ENCODE data around the gene PTOV1.

The PTOV1 gene

DNA sequence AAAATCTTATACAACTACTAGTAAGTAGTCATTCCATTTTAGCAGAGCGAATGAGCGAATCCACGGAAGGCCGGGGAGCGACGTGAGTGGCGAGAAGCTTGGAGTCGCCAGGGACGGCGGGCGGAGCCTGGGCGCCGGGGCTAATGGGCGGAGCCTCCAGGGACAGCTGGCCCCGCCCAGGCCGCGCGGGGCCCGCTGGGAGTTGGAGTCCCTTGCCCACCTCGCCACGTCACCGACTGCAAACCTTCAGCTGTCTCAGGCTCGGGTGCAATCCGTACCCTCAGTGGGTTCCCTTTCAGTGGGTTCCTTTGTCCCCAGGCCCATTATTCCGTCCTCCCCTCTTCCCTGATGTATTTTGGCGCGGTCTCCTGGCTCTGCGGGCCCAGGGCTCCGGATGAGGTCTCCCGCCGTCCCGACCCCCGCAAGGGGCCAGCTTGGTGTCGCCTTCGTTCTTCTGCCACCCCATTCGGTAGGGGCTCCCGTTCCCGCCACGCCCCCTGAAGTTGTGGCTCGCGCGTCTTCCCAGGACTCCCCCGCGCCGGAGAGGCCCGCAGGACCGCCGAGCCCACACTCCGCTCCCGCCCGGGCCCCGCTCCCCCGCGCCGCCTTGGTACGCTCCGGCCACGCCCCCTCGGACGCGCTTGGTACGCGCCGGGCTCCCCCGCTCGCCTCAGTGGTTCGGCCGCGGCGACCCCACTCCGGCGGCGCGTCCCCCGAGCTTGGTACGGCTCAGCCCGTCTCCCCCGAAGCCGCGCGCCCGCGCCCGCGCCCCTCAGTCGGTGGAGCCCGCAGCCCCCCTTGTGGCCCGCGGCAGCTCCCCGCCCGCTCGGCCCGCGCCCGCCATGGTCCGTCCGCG lies at the start of gene PTOV1:
TSS of gene PTOV1 (plus strand) at position 673 of the 856 bp plus-strand sequence.
- DNase-seq = peak; percentile 91

GRCh38 chr19:49801401-49801888 lies 49.5 kb upstream of the PTOV1 start:
- DNase-seq = no peak

GRCh38 chr19:49801966-49802661 lies 48.8 kb upstream of the PTOV1 start:
- peak; percentile 88 for DNase-seq

DNA sequence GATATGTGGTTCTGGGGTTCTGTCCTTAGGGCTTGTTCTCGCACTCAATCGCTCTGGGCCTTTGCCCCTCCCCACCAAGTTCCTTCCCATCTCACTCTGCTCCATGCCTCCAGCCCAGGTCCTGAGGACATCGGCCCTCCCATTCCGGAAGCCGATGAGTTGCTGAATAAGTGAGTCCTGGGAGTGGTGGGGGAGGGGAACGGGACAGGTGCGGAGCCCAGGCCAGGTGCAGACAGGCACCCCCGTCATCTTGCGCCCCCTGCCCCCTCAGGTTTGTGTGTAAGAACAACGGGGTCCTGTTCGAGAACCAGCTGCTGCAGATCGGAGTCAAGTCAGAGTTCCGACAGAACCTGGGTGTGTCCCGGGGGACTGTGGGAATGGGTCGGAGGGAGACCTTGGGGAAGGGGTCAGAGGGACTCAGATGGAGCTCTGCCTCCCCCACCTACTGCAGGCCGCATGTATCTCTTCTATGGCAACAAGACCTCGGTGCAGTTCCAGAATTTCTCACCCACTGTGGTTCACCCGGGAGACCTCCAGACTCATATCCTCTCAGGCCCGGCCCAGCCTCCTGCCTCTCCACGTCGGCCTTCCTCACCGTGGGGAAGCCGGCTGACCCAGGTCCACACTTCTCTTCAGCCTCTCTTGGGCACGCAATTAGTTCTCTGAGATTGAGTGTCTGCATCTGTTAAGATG lies 48.0 kb upstream of the PTOV1 start:
- peak; percentile 81 for DNase-seq

GRCh38 chr19:49803529-49803856 lies 47.5 kb upstream of the PTOV1 start:
- no peak for DNase-seq

DNA sequence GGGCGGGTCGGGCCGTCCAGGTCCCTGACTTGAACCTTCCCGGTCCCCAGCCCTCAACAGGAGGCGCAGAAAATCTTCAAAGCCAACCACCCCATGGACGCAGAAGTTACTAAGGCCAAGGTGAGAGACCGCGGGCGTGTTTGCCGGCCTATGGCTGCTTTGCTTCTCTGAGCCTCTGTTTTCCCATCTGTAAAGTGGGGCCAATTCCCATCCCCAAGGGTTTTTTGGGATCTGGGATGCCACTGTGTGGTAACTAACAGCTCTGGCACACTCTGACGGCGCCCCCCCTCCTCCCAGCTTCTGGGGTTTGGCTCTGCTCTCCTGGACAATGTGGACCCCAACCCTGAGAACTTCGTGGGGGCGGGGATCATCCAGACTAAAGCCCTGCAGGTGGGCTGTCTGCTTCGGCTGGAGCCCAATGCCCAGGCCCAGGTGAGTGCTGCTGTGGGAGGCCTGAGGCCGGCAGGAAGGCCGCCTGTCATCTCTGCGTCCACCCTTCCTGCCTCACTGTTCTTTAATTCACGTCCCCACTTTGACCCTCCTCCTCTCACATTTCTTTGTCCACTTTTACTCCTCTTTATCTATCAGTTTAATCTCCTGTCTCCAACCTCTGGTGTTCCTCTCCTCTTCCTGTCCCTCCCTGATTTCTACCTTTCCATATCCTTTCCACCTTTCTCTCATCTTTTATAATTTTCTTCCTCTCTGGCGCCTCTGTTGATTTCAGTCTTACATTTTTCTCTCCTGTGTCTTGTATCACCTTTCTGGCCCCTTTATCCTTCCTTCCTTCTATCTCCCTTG lies 44.9 kb upstream of the PTOV1 start:
- DNase-seq = no peak

GRCh38 chr19:49806620-49806959 lies 44.4 kb upstream of the PTOV1 start:
- DNase-seq = no peak

GRCh38 chr19:49807058-49807903 lies 43.7 kb upstream of the PTOV1 start:
- no peak for DNase-seq

GRCh38 chr19:49807904-49808675 lies 42.9 kb upstream of the PTOV1 start:
- DNase-seq = no peak

- DNase-seq = peak; percentile 95
Observed at GRCh38 chr19:49808711-49809159, 42.2 kb upstream of the PTOV1 start.

DNA sequence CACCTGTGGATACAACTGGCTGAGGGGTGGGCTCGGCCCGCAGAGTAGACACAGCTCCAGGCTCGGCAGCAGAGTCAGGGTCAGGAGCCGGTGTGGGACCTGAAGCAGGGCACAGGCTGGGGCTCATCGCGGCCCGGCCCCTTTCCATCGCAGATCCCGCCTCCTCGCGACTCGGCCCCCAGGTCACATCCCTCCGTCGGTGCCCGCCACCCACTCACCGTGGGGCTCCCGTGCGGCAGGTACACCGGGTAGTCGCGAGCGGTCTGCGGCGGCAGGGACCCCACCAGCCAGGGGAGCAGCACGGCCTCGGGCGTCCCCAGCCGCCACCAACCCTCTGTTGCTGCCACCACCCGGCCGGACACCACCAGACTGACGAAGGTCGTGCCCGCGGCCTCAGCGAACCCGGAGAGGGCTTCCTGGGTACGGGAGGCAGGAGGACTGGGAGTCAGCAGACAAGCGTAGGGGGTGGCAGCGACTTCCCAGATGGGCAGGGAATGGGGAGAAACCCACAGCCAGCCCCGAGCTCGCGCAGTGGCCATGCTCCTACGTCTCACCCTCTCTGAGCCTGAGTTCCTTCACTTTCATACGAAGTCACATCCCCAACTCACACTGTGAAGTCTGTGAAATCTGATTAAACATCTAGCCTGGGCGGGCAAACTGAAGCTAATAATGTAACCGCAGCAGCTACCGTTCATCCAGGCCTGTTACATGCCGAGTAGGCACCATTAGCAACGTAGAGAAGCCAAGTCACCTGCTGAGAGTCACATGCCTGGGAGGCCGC lies 41.6 kb upstream of the PTOV1 start:
- no peak for DNase-seq

DNA sequence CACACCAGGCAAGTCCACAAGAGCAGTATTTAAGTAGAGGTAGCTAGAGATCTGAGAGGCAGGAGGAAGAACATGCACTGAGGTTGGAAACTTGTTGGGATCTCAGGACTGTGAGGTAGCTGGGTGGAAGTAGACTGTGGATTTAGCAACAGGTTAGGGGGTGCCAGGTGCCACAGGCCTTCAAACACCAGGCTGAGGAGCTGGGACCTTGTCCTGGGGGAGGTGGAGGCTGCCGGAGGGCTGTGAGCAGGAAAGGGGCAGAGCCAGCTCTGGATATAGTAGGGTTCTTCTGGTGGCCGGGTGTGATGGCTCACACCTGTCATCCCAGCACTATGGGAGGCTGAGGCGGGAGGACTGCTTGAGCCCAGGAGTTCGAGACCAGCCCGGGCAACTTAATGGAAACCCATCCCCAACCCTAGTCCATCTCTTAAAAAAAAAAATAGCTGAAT lies 41.0 kb upstream of the PTOV1 start:
- DNase-seq = no peak

GRCh38 chr19:49811328-49811727 lies 39.6 kb upstream of the PTOV1 start:
- no peak for DNase-seq

- no peak for DNase-seq
Observed at GRCh38 chr19:49812452-49812996, 38.4 kb upstream of the PTOV1 start.

DNA sequence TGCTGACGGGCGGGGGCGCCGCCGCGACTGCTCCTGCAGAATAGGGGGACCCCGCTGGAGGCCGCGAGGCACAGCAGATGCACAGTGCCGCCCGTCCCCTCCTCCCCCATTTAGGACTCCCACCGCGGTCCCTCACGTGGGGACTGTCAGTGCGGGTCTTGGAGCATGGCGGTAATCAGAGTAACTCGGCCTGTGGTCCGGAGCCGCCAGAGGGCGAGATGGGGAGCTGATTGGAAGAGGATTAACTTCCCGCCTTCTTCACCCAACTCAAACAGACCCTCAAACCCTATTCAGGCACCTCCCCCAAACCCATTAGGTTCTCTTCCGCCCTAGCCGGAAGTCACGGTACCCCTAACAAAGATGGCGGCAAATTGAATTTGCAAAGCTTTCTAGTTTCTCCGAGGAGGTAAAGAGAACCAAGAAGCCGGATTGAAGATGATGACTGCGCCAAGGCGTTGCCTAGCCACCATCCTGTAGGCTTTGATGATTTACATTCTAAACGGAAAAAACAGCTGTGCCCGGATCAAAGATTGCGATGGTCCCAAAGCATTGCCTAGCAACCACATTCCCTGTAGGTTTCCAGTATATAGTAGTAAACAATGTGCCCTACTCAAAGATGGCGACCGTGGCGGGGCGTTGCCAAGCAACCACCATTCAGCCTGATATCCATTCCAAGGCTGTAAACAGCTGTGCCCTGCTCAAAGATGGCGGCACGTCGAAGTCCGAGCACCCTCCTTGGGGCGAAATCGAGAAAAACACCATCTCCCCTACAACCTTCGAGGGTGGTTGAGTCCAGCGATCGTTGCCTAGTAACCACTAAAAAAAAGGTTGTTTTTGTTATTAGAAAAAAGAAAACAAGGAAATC lies 37.7 kb upstream of the PTOV1 start, which contains the start of gene FUZ:
TSS of gene FUZ (minus strand) at position 296 of the 865 bp plus-strand sequence. CDS start at position 110, 186 bp downstream.
- DNase-seq = peak; percentile 98

GRCh38 chr19:49814010-49814409 lies 36.9 kb upstream of the PTOV1 start:
- no peak for DNase-seq

DNA sequence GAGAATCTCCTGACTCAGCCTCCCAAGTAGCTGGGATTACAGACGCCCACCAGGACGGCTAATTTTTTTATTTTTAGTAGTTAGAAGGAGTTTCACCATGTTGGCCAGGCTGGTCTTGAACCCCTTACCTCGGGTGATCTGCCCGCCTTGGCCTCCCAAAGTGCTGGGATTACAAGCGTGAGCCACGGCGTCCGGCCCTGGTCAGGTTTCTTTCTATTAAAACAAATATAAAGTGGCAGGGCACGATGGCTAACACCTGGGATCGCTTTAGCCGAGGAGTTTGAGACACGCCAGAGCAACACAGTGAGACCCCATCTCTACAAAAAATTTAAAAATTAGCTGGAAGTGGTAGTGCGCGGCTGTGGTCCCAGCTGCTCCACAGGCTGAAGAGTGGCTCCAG lies 34.4 kb upstream of the PTOV1 start:
- DNase-seq = no peak

DNA sequence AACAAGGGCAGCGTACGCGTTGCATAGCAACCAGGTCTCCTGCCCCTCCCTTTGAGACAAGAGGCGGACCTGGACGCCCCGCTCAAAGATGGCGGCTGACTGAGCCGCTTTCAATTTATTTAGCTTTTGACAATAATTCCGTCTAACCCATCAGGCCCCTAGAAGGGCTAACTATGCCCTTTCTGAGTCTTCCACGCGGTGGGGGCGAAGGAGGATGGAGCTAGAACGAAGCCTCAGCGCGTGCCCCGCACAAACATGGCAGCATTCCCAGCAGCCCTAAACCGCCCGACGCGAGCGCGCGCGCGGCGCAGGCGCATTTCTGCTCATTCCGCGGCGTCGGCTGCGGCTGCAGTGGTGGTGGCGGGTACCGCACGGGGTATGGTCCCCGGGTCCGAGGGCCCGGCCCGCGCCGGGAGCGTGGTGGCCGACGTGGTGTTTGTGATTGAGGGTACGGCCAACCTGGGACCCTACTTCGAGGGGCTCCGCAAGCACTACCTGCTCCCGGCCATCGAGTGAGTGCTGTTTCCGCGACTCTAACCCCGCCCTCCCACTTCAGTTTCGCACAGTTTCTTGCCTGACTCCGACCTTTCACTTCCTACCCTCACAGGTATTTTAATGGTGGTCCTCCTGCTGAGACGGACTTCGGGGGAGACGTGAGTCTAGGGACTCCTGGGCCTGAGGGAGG lies 32.9 kb upstream of the PTOV1 start, which contains the start of gene MED25:
TSS of gene MED25 (plus strand) at position 326 of the 685 bp plus-strand sequence. CDS start at position 379, 53 bp downstream.
- DNase-seq = peak; percentile 82
